AG20443 (cell line): ENCODE data around the gene PDE4A.
A peak's percentile ranks its signal among the peaks of the same experiment; 100 is the strongest.

Experiments
- DNase-seq: peaks from one replicate; pipeline ENCODE4 v3.0.0; 2012; ENCODE audit warnings: low spot score, mixed read lengths

Gene PDE4A

GRCh38 chr19:10510301-10510802 lies 90.0 kb downstream of the PDE4A start:
- peak; percentile 42 for DNase-seq

DNA sequence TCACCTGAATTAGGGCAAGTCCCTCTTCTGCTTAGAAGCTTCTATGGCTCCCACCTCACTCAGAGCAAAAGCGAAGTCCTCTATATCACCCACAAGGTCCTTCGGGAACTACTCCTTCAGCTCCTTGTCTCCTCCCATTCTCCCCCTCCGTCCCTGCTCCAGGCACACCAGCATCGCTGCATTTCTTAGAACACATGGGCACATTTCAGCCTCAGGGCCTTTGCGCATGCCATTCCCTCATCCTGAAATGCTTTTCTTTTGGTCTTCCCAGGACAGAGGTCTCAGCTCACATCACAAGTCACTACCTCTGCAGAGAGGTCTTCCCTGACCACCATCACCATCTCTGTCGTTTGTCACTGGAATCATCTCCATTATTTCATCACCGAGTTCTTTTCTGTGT lies 92.9 kb downstream of the PDE4A start:
- DNase-seq = no peak

- DNase-seq = peak; percentile 14
These were observed 94.1 kb downstream of the PDE4A start for GRCh38 chr19:10514211-10515145.

- no peak for DNase-seq
These were observed 95.7 kb downstream of the PDE4A start for GRCh38 chr19:10516064-10516385.

DNA sequence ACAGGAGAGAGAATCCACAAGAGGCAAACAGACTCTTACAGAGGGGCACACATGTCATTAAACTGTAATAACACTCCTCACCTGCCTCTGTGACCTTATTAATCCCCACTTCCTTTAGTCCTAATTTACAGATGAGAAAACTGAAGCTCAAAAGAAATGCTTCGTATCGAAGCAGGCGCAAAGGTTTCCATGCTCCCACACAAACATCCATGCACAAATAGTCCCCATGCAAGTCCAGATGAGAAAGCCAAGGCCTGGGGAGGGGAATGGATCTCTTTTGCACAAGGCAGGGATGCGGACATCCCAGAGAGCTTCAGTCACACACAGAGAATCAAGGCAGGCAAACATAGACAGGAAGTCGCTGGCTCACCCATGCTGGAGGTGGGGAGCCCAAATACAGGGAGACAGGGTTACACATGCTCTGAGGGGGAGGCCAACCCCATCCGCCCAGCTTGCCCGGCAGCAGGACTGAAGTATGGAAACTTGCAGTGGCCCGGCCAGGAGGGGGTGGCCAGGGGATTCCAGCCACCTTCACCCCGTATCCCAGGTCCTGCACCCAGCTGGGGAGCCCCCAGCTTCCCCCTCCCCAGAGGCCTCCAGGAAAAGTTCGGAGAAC lies 96.4 kb downstream of the PDE4A start:
- peak; percentile 37 for DNase-seq

DNA sequence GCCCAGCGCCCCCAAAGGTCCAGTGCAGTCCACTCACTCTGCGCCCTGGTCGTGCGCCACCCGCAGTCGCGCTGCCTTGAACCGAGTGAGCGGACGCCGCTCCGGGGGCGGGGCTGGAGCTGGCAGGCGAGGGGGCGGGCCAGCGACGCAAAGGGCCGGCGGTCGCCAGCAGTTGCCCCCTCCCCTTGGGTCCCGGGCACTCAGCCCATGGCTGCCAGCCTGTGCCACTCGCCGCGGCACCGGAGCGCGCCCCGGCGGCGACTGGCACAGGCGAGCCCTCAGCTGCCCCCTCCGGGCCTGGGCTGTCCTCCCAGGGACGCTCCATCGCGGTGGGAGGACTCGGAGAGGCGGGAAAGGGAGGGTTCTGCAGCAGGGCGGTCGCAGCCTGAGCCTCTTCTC lies 97.0 kb downstream of the PDE4A start, which contains the start of gene S1PR5:
S1PR5 (minus strand) TSS at position 87 of the 399 bp plus-strand sequence. CDS start 2,436 bp downstream, outside the sequence.
- peak; percentile 69 for DNase-seq

DNA sequence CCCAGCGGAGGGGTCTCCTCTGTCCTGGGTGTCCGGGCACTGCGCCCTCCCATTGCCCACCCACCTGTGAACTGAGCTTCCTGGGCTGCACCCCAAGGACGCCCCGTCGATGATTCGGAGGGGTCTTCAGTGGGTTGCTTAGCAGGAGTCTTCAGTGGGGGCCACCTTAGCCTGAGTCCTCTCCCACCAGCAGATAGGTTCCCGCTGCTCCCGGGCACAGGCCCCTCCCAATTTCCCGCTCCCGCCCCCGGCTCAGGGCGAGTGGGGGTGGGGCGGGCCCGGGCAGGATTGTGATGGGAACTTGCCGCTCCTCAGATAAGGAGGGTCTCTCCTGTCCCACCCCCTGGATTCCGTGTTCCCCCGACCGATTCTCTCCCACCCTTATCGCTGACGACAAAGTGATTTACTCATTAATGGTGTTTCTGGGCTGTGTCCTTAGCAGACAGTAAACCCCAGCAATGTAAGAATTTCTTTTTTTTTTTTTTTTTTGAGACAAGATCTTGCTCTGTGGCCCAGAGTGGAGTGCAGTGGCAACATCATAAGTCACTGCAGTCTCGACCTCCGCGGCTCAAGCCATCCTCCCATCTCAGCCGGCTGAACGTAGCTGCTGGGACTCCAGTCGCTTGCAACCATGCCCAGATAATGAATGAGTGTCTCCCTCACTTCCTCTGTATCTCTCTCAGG lies 97.6 kb downstream of the PDE4A start:
- DNase-seq = peak; percentile 63

DNA sequence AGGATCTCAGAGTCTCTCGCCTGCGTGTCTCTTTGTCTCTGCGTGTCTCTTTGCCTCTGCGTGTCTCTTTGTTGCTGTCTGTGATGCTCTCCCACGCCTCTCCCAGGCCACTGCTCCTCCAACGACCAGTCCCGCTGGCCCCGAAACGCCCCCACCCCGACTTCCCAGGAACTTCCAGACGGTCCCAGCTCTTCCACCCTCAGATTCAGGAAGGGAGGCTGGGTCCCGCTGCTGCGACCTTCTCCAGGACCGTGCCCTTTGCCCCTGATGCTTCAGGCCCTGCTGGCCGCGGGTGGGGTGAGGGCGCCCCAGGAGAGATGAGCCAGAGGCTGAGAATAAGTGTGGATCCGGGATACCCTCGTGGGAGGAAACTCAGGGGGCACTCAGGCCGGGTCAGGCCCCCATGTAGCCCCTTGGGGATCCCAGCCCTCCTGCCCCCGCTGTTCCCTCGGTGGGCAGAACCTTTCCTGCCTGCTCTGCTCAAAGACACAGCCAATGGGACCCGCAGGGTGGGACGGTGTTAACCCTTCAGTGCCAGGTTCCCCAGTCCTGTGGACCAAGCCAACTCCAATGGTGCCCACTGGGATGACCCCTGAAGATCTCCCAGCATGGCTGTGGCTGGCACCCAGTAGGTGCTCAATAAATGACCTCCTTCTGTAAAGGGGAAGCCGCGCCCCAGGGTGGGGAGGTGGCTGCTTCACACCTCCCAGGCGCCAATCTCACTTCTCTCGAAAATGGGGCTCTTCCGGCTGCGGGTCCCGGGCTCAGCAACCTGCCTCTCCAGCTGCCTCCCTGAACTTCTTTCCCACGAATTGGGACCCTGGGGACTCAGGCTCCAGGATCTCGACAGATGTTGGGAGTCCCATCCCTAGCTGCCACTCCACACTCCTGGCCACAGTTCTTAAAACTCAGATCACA lies 98.4 kb downstream of the PDE4A start:
- no peak for DNase-seq
